GM21515 (cell line): ENCODE measurements around the gene BCL2L1.
"Not testable (repeated sequence)": the region's sequence is repeated elsewhere in the genome, so short reads cannot be mapped to it uniquely, and the experiment has no call there.

Source experiments
- ATAC-seq: cut with Tn5 transposase; IDR thresholded peaks from one replicate; pipeline ENCODE4 v1.9.1; 2021; ENCODE audit not compliant: unreplicated experiment

BCL2L1 gene

GRCh38 chr20:31722257-31723068 is at the start of gene BCL2L1:
Gene BCL2L1, minus strand, starts transcription at chr20:31722868. Its CDS starts 650 bp downstream, at chr20:31722218.
- ATAC-seq: peak; percentile 21

GRCh38 chr20:31770243-31770642 is 47.6 kb upstream of the BCL2L1 start:
- no peak for ATAC-seq

- ATAC-seq: no peak
Measured at GRCh38 chr20:31769681-31770080, 47.0 kb upstream of the BCL2L1 start.

- no peak for ATAC-seq
Measured at GRCh38 chr20:31767805-31768204, 45.1 kb upstream of the BCL2L1 start.

- no peak for ATAC-seq
Measured at GRCh38 chr20:31764641-31765305, 42.1 kb upstream of the BCL2L1 start.

GRCh38 chr20:31760519-31761240 is 38.0 kb upstream of the BCL2L1 start:
- ATAC-seq: no peak

- ATAC-seq: no peak
Measured at GRCh38 chr20:31759836-31760518, 37.3 kb upstream of the BCL2L1 start.

- no peak for ATAC-seq
Measured at GRCh38 chr20:31758991-31759390, 36.3 kb upstream of the BCL2L1 start.

- no peak for ATAC-seq
Measured at GRCh38 chr20:31758521-31758920, 35.9 kb upstream of the BCL2L1 start.

GRCh38 chr20:31757254-31757653 is 34.6 kb upstream of the BCL2L1 start:
- ATAC-seq: no peak

- ATAC-seq: no peak
Measured at GRCh38 chr20:31751126-31751525, 28.5 kb upstream of the BCL2L1 start.

- ATAC-seq: no peak
Measured at GRCh38 chr20:31749223-31749622, 26.6 kb upstream of the BCL2L1 start.

- ATAC-seq: no peak
Measured at GRCh38 chr20:31747640-31748039, 25.0 kb upstream of the BCL2L1 start.

- not testable (repeated sequence) for ATAC-seq
Measured at GRCh38 chr20:31747028-31747427, 24.4 kb upstream of the BCL2L1 start.

- ATAC-seq: no peak
Measured at GRCh38 chr20:31746068-31746878, 23.6 kb upstream of the BCL2L1 start.

GRCh38 chr20:31740656-31741323 is 18.1 kb upstream of the BCL2L1 start:
- no peak for ATAC-seq

- no peak for ATAC-seq
Measured at GRCh38 chr20:31740208-31740607, 17.5 kb upstream of the BCL2L1 start.

- ATAC-seq: peak; percentile 13
Measured at GRCh38 chr20:31739550-31739977, 16.9 kb upstream of the BCL2L1 start.

GRCh38 chr20:31738729-31739549 is 16.3 kb upstream of the BCL2L1 start, which contains the start of gene TPX2:
Gene TPX2, plus strand, starts transcription at chr20:31739290. Its CDS starts 18,187 bp downstream, at chr20:31757477.
- peak; percentile 95 for ATAC-seq
